A673 (cell line): ENCODE data around the gene ANKLE1. TPM values are rescaled to one million over a fixed set of nuclear protein-coding genes. Genes with fewer than 3 reads are reported as not detected.

Experiments
- BruUV-seq: library from RNA; stranded (reverse); fragments of 400-500 nt; replicated peaks from 2 replicates; lab custom pipeline; 2021; lab: Mats Ljungman, UMichigan
- CTCF ChIA-PET: fragments of 300-600 bp; sonication (Branson Sonifier 250); formaldehyde crosslinking; loops from one replicate; lab custom pipeline; 2022; ENCODE audit warnings: antibody characterized with exemption; lab: Charles Lee
- POLR2A ChIA-PET: fragments of 300-600 bp; sonication (Branson Sonifier 250); formaldehyde crosslinking; loops from one replicate; lab custom pipeline; 2022; ENCODE audit warnings: antibody characterized with exemption; ENCODE audit not compliant: low non-redundant PET; lab: Charles Lee
- DNase-seq: peaks from one replicate; pipeline ENCODE4 v3.0.0-alpha.2; 2015; ENCODE audit warnings: low spot score
- H3K27ac ChIP-seq: fragments of 200-600 bp; sonication (generic); 2 replicates; pipeline ENCODE4 v1.5.1; 2016; ENCODE audit warnings: mixed run types, low read depth, mild to moderate bottlenecking, mixed read lengths, antibody characterized with exemption, low read length; ENCODE audit not compliant: poor library complexity, severe bottlenecking
- H3K27me3 ChIP-seq: fragments of 200-600 bp; sonication (generic); replicated peaks from 2 replicates; pipeline ENCODE4 v1.6.1; 2017; ENCODE audit warnings: mixed run types, low read depth, mild to moderate bottlenecking, mixed read lengths, antibody characterized with exemption, low read length; ENCODE audit not compliant: insufficient read depth, poor library complexity
- H3K36me3 ChIP-seq: fragments of 200-600 bp; sonication (generic); 2 replicates; pipeline ENCODE4 v1.6.1; 2016; ENCODE audit warnings: mixed run types, mild to moderate bottlenecking, mixed read lengths, antibody characterized with exemption, low read length; ENCODE audit not compliant: insufficient read depth, poor library complexity, severe bottlenecking
- H3K4me1 ChIP-seq: fragments of 200-600 bp; sonication (generic); 2 replicates; pipeline ENCODE4 v1.6.1; 2017; ENCODE audit warnings: mixed run types, mild to moderate bottlenecking, mixed read lengths, antibody characterized with exemption, low read length; ENCODE audit not compliant: insufficient read depth, poor library complexity, severe bottlenecking
- H3K4me3 ChIP-seq: fragments of 200-600 bp; sonication (generic); 2 replicates; pipeline ENCODE4 v1.5.1; 2016; ENCODE audit warnings: low read depth, mixed run types, mild to moderate bottlenecking, mixed read lengths, low read length; ENCODE audit not compliant: poor library complexity, severe bottlenecking
- H3K9me3 ChIP-seq: fragments of 200-600 bp; sonication (generic); 2 replicates; pipeline ENCODE4 v1.6.1; 2016; ENCODE audit warnings: mixed run types, low read depth, mild to moderate bottlenecking, mixed read lengths, antibody characterized with exemption, low read length; ENCODE audit not compliant: poor library complexity, severe bottlenecking
- CTCF ChIP-seq: fragments of 300-800, 200-600 bp; sonication (generic); conservative IDR thresholded peaks from 2 replicates; pipeline ENCODE4 v1.5.1; 2017; ENCODE audit warnings: low read depth, mild to moderate bottlenecking, antibody characterized with exemption, low read length, moderate library complexity, mixed read lengths
- EZH2 ChIP-seq: fragments of 200-600 bp; sonication (generic); IDR thresholded peaks from 2 replicates; pipeline ENCODE4 v1.6.1; 2017; ENCODE audit warnings: borderline replicate concordance, low read depth, mild to moderate bottlenecking, mixed read lengths, antibody characterized with exemption, low read length; ENCODE audit not compliant: poor library complexity, severe bottlenecking
- intact Hi-C: fragments of 100-400 bp; cut with micrococcal nuclease; formaldehyde crosslinking; loops from one replicate; pipeline ENCODE4 v1.10.0; 2022; ENCODE audit not compliant: unreplicated experiment
- total RNA-seq: library from RNA; stranded (reverse); gene quantifications from 2 replicates; pipeline ENCODE4 v1.2.3, GENCODE V29; 2021

ANKLE1 gene
- total RNA-seq, 1 experiment from 2014 or later, result 17.5 TPM

- intact Hi-C loops, result no loop called here
- Histone ChIP-seq H3K27me3 (no peaks in the 10 kb centered on the region), H3K4me1 (peaks cover 6% of the 10 kb centered on the region), H3K4me3 (no peak overlapping the region), H3K9me3 (no peaks in the 10 kb centered on the region), H3K36me3 (peaks cover 3% of the 10 kb centered on the region), H3K27ac (no peak overlapping the region)
- POLR2A ChIA-PET, result no interaction called here
- no TSS peak for BruUV-seq
- no peak for DNase-seq
- no peak for TF ChIP-seq EZH2
- TF ChIP-seq CTCF, result no peak
- CTCF ChIA-PET, result no interaction called here
Observed at GRCh38 chr19:17263712-17264640, 17.7 kb upstream of the ANKLE1 start.

GRCh38 chr19:17264641-17264979 lies 17.1 kb upstream of the ANKLE1 start, which contains the start of gene USHBP1:
Gene USHBP1, minus strand, starts transcription at chr19:17264745. Its CDS starts 446 bp downstream, at chr19:17264299.
- BruUV-seq, result no TSS peak
- no peak for DNase-seq

GRCh38 chr19:17266026-17266425 lies 15.7 kb upstream of the ANKLE1 start:
- TF ChIP-seq CTCF (no peak), EZH2 (no peak)
- ChIA-PET CTCF (no interaction called here), POLR2A (interaction anchor here (0.5 kb wide), 1 partner anchor 96 kb away, joined by 3 read pairs; no protein-coding TSS in a partner anchor)

More at GRCh38 chr19:17264641-17264979, 17.1 kb upstream of the ANKLE1 start, which contains the start of gene USHBP1:
- H3K36me3 ChIP-seq, result peaks cover 5% of the 10 kb centered on the region
- intact Hi-C loops, result no loop called here
- no peaks in the 10 kb centered on the region for H3K9me3 ChIP-seq
- H3K27ac ChIP-seq, result no peak within 1 kb of the TSS
- ChIA-PET CTCF (no interaction called here), POLR2A (no interaction called here)
- no peak for TF ChIP-seq EZH2
- no peak for TF ChIP-seq CTCF
- no peak within 1 kb of the TSS for H3K4me3 ChIP-seq
- peaks cover 6% of the 10 kb centered on the region for H3K4me1 ChIP-seq
- no peaks in the 10 kb centered on the region for H3K27me3 ChIP-seq

More at GRCh38 chr19:17266026-17266425, 15.7 kb upstream of the ANKLE1 start:
- no TSS peak for BruUV-seq
- intact Hi-C loops, result no loop called here
- H3K27ac ChIP-seq, result no peak overlapping the region
- no peak overlapping the region for H3K4me3 ChIP-seq
- peaks cover 8% of the 10 kb centered on the region for H3K36me3 ChIP-seq
- DNase-seq, result no peak
- H3K9me3 ChIP-seq, result no peaks in the 10 kb centered on the region
- peaks cover 6% of the 10 kb centered on the region for H3K4me1 ChIP-seq
- H3K27me3 ChIP-seq, result no peaks in the 10 kb centered on the region
